ENCODE data around the gene CD59. TPM values are rescaled to one million over a fixed set of nuclear protein-coding genes. Genes with fewer than 3 reads are reported as not detected.

CD59 gene
- total and polyA plus RNA-seq, 9 of the 15 experiments (the other 6 are each of a cell fraction or from before 2014, with no cell fraction given) = 38.1 to 338 (median 173) TPM

DNA sequence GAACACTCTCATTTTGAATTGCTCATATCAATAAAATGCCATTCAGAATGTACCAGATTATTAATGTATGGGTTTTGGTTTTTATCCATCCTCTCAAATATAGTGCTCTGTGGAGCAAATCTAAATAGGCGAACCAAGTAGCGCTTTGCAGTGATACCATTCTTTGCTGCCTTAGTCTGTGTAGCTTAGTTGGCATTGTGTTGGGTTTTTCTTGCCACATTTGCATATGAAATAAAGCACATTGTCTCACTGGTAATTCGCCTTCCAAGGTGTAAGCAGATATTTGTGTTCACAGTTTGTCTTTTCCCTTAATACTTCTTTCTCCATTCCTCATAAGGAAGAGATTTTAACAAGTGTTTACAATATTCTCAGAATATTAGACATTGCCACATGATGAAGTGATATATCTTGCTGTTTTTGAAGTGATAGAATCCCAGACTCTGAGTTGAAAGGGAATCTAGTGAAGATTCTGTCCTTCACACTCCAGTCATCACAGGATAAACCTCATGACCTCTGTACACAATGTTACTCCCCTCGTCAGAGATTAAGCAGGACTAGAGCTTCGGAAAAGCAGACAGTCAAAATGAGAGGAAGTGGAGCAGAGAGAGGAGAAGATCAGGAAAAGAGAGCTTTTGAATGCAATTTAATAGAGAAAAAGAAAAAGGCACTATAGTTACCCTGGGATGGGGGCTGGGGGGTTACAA is 52.1 kb downstream of the CD59 start:
- POLR2A ChIA-PET = no interaction called here
- no peak for FAIRE-seq

DNA sequence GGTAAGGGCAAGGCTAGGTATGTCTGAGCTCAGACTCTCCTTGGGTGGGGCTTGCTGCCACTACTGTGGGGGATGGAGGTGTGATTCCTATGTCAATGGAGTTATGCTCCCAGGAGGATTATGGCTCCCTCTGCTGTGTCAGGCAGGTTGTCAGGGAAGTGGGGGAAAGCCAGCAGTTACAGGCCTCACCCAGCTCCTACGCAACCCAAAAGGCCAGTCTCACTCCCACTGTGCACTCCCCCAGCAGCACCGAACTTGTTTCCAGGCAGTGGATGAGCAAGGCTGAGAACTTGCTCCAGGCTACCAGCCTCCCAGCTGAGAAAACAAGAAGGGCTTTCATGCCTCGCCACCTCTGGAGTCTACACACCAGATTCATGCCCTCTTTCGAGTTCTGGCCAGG is 53.8 kb downstream of the CD59 start:
- ChIA-PET CTCF (ENCODE audit: low intra/inter-chr PET ratio) (no interaction called here), POLR2A (interaction anchor here (0.5 kb wide), 1 partner anchor 613 kb away, joined by 3 read pairs; no protein-coding TSS in a partner anchor)
- Histone ChIP-seq H3K79me2 (ENCODE audit: control insufficient read depth, insufficient read depth, low read length) (no peaks in the 10 kb centered on the region), H3K9me3 (replicated peaks; ENCODE audit: control insufficient read depth, insufficient read depth, low read depth, low read length) (no peaks in the 10 kb centered on the region), H3K4me3 (no peak overlapping the region), H4K20me1 (replicated peaks; ENCODE audit: control insufficient read depth, insufficient read depth, low read length) (no peaks in the 10 kb centered on the region), H3K27me3 (ENCODE audit: control insufficient read depth in 2 of 2, insufficient read depth in 2 of 2, low read length in 2 of 2) (peaks cover 5 to 14% of the 10 kb centered on the region in 2 experiments; a peak in 3 of 5 replicates), H3K36me3 (ENCODE audit: control insufficient read depth, insufficient read depth, low read length) (no peaks in the 10 kb centered on the region), H3K4me2 (ENCODE audit: insufficient read depth, low read length) (no peak overlapping the region), H3K9ac (ENCODE audit: insufficient read depth in 1 of 2, low read depth in 2 of 2, low read length in 2 of 2) (no peak overlapping the region), H3K4me1 (replicated peaks in 1 of 2; ENCODE audit: control insufficient read depth in 2 of 2, insufficient read depth in 2 of 2, low read length in 2 of 2) (no peaks in the 10 kb centered on the region), H2AFZ (ENCODE audit: low read depth, low read length) (no peak overlapping the region), H3K9me1 (ENCODE audit: control insufficient read depth, insufficient read depth, low read length) (no peaks in the 10 kb centered on the region), H3K27ac (ENCODE audit: extremely low read depth, low read depth, low read length) (no peak overlapping the region)
- no TSS peak for BruUV-seq (replicated peaks)
- in situ Hi-C loops (cut with MboI) (no loop called here), intact Hi-C loops (cut with micrococcal nuclease) (loop anchor here (5.0 kb wide), 1 partner anchor 720 kb away; no protein-coding TSS in a partner anchor)
- ATAC-seq = peak; percentile 47
- FAIRE-seq = no peak
- DNase-seq (ENCODE audit: extremely low read depth in 1 of 4, low spot score in 3 of 4) = no peak
- WGBS (ENCODE audit: insufficient coverage, low coverage, missing lambda C conversion rate) = 2% methylated on average over 4 of the region's 4 CpGs
- TF ChIP-seq, protein P1, sequence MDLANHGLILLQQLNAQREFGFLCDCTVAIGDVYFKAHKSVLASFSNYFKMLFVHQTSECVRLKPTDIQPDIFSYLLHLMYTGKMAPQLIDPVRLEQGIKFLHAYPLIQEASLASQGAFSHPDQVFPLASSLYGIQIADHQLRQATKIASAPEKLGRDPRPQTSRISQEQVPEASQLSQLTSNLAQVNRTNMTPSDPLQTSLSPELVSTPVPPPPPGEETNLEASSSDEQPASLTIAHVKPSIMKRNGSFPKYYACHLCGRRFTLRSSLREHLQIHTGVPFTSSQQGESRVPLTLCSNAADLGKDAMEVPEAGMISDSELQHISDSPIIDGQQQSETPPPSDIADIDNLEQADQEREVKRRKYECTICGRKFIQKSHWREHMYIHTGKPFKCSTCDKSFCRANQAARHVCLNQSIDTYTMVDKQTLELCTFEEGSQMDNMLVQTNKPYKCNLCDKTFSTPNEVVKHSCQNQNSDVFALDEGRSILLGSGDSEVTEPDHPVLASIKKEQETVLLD (IDR thresholded peaks at IDR 0.05) = no peak
- no peak for TF ChIP-seq SMAD3 (CRISPR knock-in tag; conservative IDR thresholded peaks at IDR 0.05)
- peak in 1 of 2 experiments; percentile 39; a peak in 2 of 4 replicates for TF ChIP-seq RAD21 (CRISPR knock-in tag; conservative IDR thresholded peaks at IDR 0.05 in 1 of 2, IDR thresholded peaks at IDR 0.05 in 1 of 2)
- no peak for TF ChIP-seq ZNF175 (CRISPR knock-in tag; IDR thresholded peaks at IDR 0.05; ENCODE audit: low read depth)
- TF ChIP-seq CTCF (IDR thresholded peaks at IDR 0.05 in 2 of 3, conservative IDR thresholded peaks at IDR 0.05 in 1 of 3; ENCODE audit: insufficient read depth in 2 of 3, low read depth in 1 of 3, low read length in 3 of 3) = peak in 2 of 3 experiments; percentile 10 to 26; a peak in 2 of 6 replicates
- TF ChIP-seq, protein P2, sequence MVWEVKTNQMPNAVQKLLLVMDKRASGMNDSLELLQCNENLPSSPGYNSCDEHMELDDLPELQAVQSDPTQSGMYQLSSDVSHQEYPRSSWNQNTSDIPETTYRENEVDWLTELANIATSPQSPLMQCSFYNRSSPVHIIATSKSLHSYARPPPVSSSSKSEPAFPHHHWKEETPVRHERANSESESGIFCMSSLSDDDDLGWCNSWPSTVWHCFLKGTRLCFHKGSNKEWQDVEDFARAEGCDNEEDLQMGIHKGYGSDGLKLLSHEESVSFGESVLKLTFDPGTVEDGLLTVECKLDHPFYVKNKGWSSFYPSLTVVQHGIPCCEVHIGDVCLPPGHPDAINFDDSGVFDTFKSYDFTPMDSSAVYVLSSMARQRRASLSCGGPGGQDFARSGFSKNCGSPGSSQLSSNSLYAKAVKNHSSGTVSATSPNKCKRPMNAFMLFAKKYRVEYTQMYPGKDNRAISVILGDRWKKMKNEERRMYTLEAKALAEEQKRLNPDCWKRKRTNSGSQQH (CRISPR knock-in tag; IDR thresholded peaks at IDR 0.05) = no peak

More for the DNA sequence above, 52.1 kb downstream of the CD59 start:
- ATAC-seq = no peak
- Histone ChIP-seq H3K79me2 (ENCODE audit: control insufficient read depth, insufficient read depth, low read length) (no peaks in the 10 kb centered on the region), H3K9ac (ENCODE audit: insufficient read depth in 1 of 2, low read depth in 2 of 2, low read length in 2 of 2) (no peak overlapping the region), H3K36me3 (ENCODE audit: control insufficient read depth, insufficient read depth, low read length) (no peaks in the 10 kb centered on the region), H3K4me1 (replicated peaks in 1 of 2; ENCODE audit: control insufficient read depth in 2 of 2, insufficient read depth in 2 of 2, low read length in 2 of 2) (no peaks in the 10 kb centered on the region), H3K4me3 (no peak overlapping the region), H3K9me3 (replicated peaks; ENCODE audit: control insufficient read depth, insufficient read depth, low read depth, low read length) (no peaks in the 10 kb centered on the region), H2AFZ (ENCODE audit: low read depth, low read length) (no peak overlapping the region), H3K27me3 (ENCODE audit: control insufficient read depth in 2 of 2, insufficient read depth in 2 of 2, low read length in 2 of 2) (peaks cover 5 to 14% of the 10 kb centered on the region in 2 experiments; a peak in 3 of 5 replicates), H3K27ac (ENCODE audit: extremely low read depth, low read depth, low read length) (no peak overlapping the region), H3K4me2 (ENCODE audit: insufficient read depth, low read length) (no peak overlapping the region), H4K20me1 (replicated peaks; ENCODE audit: control insufficient read depth, insufficient read depth, low read length) (no peaks in the 10 kb centered on the region), H3K9me1 (ENCODE audit: control insufficient read depth, insufficient read depth, low read length) (no peaks in the 10 kb centered on the region)
- no peak for DNase-seq (ENCODE audit: extremely low read depth in 1 of 4, low spot score in 3 of 4)
- no peak for TF ChIP-seq SAFB (IDR thresholded peaks at IDR 0.05; ENCODE audit: borderline replicate concordance, low read depth, low read length)
- no peak for TF ChIP-seq HDAC8 (tag; IDR thresholded peaks at IDR 0.05)
- no peak for TF ChIP-seq EWSR1 (IDR thresholded peaks at IDR 0.05; ENCODE audit: borderline replicate concordance, low read depth, partially characterized antibody)
- no peak for TF ChIP-seq PCBP1 (IDR thresholded peaks at IDR 0.05; ENCODE audit: low read depth, low read length, poor library complexity, severe bottlenecking)
- WGBS (ENCODE audit: insufficient coverage, low coverage, missing lambda C conversion rate) = 2% methylated on average over 5 of the region's 5 CpGs
- no TSS peak for BruUV-seq (replicated peaks)
- CTCF ChIA-PET (ENCODE audit: low intra/inter-chr PET ratio) = no interaction called here
- intact Hi-C loops (cut with micrococcal nuclease) (loop anchor here (5.0 kb wide), 1 partner anchor 722 kb away; no protein-coding TSS in a partner anchor), in situ Hi-C loops (cut with MboI) (no loop called here)

All from K562 (cell line).